Mononuclear cell (primary cell): Measurements from ENCODE around the gene CD163L1. TPM values are rescaled to one million over a fixed set of nuclear protein-coding genes. Genes with fewer than 3 reads are reported as not detected.
"Not testable (repeated sequence)": the region's sequence is repeated elsewhere in the genome, so short reads cannot be mapped to it uniquely, and the experiment has no call there.

Experiments
- H3K27me3 ChIP-seq: 2 replicates; pipeline ENCODE4 v1.6.0; 2011; ENCODE audit warnings: low read length, control low read depth; ENCODE audit not compliant: insufficient read depth
- H3K4me1 ChIP-seq: 2 replicates; pipeline ENCODE4 v1.5.1; 2011; ENCODE audit warnings: mild to moderate bottlenecking, low read length, control low read depth; ENCODE audit not compliant: insufficient read depth
- H3K4me3 ChIP-seq: 2 replicates; pipeline ENCODE4 v1.5.1; 2011; ENCODE audit warnings: mild to moderate bottlenecking, low read length, moderate library complexity
- H3K9me3 ChIP-seq: 2 replicates; pipeline ENCODE4 v1.5.1; 2011; ENCODE audit warnings: low read depth, mild to moderate bottlenecking, control low read depth, low read length
- total RNA-seq: library from RNA; depleted of rRNA; stranded (reverse); fragments of >200 nt; gene quantifications from one replicate; pipeline ENCODE4 v1.2.3, GENCODE V29; 2012

Gene CD163L1
- total RNA-seq, 1 donor, result 0.63 TPM

DNA sequence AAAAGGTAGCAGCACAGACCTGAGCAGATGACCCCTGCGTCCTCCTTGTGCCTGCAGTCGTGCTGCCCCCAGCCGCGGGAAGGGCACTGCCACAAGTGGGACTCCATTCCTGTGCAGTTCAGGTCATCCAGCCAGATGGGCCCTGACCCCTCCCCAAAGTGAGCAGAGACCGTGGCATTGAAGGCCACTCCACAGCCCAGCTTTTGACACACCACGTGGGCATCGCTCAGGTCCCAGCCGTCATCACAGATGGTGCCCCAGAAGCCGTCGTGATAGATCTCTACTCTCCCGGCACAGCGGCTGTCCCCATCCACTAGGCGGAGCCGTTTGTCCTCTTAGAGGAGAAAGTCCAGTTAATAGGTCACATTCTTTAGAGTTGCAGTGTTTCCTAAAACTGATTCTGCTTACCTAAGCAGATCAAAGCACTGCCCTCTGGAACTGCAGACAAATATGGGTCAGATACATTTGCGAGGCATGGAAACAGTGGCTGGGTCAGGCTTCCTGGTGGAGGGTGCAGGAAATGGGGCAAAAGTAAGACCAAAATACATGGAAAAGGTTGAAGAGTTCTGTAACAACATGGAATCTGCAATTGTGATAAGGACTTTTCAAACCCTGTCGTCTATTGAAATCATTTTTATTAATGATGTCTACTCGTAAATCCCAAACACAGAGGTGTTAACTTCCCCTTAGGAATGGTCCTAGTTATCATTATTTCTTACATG lies 69.4 kb downstream of the CD163L1 start:
- Histone ChIP-seq H3K4me1 (no peaks in the 10 kb centered on the region), H3K9me3 (no peaks in the 10 kb centered on the region), H3K27me3 (peaks cover 4% of the 10 kb centered on the region)

DNA sequence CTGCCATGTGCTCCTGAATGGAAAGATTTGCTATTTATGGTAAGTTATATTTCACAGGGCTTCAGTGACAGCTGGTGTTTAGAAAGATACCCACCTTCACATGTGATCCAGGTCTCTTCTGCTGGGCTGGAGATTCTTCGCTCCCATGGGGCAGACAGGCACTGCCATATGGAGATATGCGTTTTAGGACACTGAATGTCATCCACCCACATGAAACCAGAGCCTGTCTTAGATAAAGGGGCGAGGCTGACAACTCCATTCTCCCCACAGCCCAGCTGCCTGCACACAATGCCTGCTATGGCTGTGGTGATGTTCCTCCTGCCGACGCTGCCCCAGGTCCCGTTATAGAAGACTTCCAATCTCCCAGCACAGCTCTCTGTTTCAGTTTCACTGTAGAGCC lies 70.7 kb downstream of the CD163L1 start:
- no peaks in the 10 kb centered on the region for H3K9me3 ChIP-seq
- no peaks in the 10 kb centered on the region for H3K27me3 ChIP-seq
- no peak overlapping the region for H3K4me3 ChIP-seq
- H3K4me1 ChIP-seq, result no peaks in the 10 kb centered on the region

More for the DNA sequence above, 69.4 kb downstream of the CD163L1 start:
- no peak overlapping the region for H3K4me3 ChIP-seq

DNA sequence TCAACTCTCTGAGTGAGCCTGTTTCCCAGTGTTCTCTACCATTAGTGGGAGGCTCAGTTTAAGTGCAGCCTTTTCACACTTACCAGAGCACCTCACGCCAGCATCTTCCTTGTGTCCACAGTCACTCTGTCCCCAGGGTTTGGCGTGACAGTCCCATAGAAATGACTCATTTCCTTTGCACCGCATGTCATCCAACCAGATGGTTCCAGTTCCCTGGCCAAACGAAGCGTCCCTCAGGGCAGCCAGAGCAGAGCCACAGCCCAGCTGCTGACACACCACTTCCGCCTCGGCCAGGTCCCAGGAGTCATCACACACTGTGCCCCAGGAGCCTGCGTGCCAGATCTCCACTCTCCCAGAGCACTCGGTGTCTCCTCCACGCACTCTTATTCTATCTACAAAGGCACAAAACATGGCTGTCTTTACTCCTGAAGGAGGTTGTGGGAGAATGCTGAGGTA lies 74.7 kb downstream of the CD163L1 start:
- H3K4me3 ChIP-seq, result no peak overlapping the region
- no peaks in the 10 kb centered on the region for H3K4me1 ChIP-seq
- H3K27me3 ChIP-seq, result peaks cover 2% of the 10 kb centered on the region
- H3K9me3 ChIP-seq, result no peaks in the 10 kb centered on the region

DNA sequence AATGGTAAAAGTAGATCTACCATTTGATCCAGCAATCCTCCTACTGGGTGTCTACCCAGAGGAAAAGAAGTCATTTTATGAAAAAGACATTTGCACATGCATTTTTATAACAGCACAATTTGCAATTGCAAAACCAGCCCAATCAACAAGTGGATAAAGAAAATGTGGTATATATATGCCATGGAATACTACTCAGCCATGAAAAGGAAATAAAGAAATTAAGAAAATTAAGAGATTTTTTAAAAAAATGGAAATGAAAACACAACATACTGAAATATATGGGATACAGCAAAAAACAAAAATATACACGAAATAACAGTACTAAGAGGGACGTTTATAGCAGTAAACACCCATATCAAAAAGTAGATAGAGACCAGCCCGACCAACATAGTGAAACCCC lies 81.2 kb downstream of the CD163L1 start:
- Histone ChIP-seq H3K4me1 (no peaks in the 10 kb centered on the region), H3K4me3 (no peak overlapping the region), H3K9me3 (no peaks in the 10 kb centered on the region), H3K27me3 (peaks cover 24% of the 10 kb centered on the region)

DNA sequence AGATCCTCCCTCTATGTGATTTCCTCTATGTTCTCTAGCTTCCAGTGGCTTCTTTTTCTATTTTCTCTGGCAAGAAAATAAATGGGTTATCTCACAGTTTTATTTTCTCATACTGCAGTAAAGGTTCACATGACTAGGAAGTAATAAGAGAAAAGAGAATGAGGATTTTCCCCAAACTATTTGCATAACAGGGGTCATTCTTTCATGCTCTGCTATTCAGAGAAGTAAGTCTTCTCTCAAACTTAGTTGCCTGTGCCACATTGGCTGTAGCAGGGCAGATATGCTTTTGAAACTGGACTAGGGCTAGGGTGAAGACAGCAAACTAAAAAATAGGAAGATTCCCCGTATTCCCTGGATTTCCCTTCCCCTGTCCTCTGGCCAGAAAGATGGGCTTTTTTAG lies 82.7 kb downstream of the CD163L1 start:
- Histone ChIP-seq H3K9me3 (no peaks in the 10 kb centered on the region), H3K4me3 (no peak overlapping the region), H3K27me3 (peaks cover 32% of the 10 kb centered on the region), H3K4me1 (no peaks in the 10 kb centered on the region)

DNA sequence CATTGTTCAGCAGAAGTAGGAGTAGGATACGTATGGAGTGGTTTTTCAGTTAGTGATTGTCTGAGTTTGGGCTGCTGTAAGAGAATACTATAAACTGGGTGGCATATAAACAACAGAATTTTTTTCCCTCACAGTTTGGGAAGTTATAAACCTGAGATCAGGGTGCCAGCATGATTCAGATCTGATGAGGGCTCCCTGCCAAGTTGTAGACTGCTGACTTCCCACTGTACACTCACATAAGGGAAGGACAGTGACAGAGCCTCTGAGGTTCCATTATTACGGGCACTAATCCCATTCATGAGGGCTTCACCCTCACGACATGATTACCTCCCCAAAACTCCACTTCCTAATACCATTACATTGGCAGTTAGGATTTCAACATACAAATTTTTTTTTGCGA lies 89.4 kb downstream of the CD163L1 start:
- Histone ChIP-seq H3K4me3 (no peak overlapping the region), H3K4me1 (no peaks in the 10 kb centered on the region), H3K9me3 (no peaks in the 10 kb centered on the region), H3K27me3 (peaks cover 20% of the 10 kb centered on the region)

DNA sequence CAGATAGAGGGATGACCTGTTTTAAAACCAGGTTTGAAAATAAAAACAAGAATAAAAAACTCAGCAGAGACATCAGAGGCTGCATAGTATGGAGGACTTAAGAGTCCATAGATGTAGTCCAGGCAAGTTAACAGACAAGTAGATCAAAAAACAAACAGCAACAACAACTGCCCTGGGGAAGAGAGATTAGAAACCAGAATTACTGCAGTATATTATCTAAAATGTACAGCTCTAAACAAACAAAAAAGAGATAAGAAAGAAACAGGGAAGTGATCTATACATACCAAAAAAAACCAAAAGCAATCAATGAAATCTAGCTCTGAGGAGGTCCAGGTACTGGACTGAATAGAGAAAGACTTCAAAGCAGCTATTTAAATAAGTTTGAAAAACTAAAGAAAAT lies 91.3 kb downstream of the CD163L1 start:
- no peaks in the 10 kb centered on the region for H3K4me1 ChIP-seq
- H3K9me3 ChIP-seq, result no peaks in the 10 kb centered on the region
- no peak overlapping the region for H3K4me3 ChIP-seq
- peaks cover 13% of the 10 kb centered on the region for H3K27me3 ChIP-seq

DNA sequence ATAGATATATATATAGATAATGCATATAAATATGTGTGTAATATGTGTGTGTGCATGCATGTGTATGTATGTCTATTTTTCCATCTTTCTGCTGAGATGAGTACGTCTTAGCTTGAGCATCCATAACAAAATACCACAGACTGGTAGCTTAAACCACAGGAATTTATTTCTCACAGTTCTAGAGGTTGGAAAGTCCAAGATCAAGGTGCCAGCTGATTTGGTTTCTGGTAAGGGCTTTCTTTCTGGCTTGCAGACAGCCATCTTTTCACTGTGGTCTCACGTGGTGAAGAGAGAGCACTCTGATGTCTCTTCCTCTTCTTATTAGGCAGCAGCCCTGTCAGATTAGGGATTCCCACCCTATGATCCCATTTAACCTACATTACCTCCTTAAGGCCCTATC lies 92.8 kb downstream of the CD163L1 start:
- Histone ChIP-seq H3K27me3 (peaks cover 6% of the 10 kb centered on the region), H3K9me3 (no peaks in the 10 kb centered on the region), H3K4me3 (no peak overlapping the region), H3K4me1 (peaks cover 6% of the 10 kb centered on the region)

DNA sequence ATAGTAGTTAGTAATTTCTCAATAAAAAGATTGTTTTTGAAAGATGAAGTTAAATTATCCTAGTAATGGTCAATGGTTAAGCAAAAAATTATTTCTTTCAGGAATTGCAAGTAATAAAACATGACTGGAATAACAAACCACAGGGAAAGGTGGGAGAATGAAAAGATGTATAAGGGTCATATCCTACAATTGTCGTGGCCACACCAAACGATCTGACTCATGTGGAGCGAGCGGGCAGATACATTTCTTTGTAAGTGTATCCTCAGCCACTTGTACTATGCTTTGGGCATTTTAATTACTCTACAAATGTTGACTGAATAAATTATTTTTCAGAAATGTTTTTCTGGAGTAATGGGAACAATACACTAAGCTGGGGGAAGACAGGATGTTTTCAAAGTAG lies 94.5 kb downstream of the CD163L1 start:
- no peaks in the 10 kb centered on the region for H3K9me3 ChIP-seq
- no peak overlapping the region for H3K4me3 ChIP-seq
- peaks cover 21% of the 10 kb centered on the region for H3K4me1 ChIP-seq
- peaks cover 2% of the 10 kb centered on the region for H3K27me3 ChIP-seq

DNA sequence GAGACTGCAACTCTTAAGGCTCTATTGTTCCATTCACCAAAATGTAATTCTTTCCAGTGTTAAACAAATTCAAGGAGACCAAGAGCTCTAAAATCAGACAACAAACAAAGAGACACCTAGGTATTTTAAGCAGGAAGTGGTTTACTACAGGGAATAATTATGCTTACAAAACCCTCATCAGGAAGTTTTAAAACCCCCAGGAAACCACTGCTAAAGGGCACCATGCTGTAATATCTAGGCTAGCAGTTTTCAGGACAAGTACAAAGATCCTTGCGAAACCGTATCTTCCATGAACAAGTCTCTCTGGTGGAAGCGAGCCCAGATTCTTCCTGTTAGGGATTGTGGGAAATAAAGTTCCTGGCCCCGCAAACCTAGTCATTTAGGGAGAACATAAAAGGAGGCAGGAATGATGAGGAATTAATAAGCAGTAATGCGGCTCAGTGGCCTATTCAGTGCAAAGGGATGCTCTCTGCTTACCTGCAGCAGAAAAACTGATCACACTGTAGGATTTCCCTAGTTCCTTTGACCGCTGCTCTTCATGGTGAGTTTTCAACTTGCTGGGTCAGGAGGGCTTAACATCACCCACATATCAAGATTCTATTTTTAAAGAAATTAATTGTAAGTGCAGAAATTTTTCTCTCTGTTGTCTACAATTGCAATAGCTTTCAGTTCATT lies 97.3 kb downstream of the CD163L1 start:
- Histone ChIP-seq H3K9me3 (no peaks in the 10 kb centered on the region), H3K27me3 (no peaks in the 10 kb centered on the region), H3K4me3 (no peak overlapping the region), H3K4me1 (peaks cover 24% of the 10 kb centered on the region)

DNA sequence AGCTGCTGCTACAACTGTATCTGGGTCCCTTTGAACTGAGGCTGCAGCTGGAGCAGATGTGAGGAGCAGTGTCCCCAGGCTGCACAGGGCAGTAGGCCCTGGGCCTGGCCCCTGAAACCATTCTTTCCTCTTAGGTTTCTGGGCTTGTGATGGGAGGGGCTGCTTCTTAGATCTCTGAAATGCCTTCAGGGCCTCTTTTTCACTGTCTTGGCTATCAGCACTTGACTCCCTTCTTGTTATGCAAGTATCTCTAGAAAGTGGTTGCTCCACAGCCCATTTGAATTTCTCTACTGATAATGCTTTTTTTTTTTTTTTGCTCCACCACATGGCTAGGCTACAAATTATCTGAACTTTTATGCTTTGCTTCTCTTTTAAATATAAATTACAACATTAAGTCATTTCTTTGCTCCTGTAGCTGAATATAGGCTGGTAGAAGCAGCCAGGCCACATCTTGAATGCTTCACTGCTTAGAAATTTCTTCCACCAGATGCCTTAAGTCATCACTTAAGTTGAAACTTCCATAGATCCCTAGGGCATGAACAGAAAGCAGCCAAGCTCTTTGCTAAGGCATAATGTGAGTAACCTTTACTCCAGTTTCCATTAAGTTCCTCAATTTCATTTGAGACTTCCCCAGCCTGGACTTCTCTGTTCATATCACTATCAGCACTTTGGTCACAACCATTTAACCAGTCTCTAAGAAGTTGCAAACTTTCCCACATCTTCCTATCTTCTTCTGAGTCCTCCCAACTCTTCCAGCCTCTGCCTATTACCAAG lies 98.9 kb downstream of the CD163L1 start:
- Histone ChIP-seq H3K4me1 (peaks cover 24% of the 10 kb centered on the region), H3K9me3 (no peaks in the 10 kb centered on the region), H3K27me3 (no peaks in the 10 kb centered on the region), H3K4me3 (no peak overlapping the region)

DNA sequence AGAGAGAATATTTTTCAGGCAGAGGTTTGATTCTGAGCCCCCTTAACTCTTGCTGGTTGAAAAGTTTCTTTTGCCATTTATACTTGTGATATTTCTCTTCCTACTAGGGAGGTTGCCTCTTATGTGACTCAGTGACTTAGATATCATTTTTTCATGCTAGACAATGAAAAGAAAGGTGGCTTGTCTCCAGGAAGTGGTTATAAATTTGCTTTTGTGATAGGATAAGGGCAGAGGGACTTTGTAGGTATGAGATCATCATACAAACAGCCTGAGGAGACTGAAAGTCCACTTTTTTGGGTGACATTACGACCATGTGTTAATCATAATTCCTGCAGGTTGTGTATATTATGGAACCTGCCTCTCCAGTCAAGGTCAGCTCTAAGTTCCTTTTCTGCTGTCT lies 104.3 kb downstream of the CD163L1 start:
- Histone ChIP-seq H3K27me3 (no peaks in the 10 kb centered on the region), H3K9me3 (no peaks in the 10 kb centered on the region), H3K4me3 (no peak overlapping the region), H3K4me1 (peaks cover 5% of the 10 kb centered on the region)

DNA sequence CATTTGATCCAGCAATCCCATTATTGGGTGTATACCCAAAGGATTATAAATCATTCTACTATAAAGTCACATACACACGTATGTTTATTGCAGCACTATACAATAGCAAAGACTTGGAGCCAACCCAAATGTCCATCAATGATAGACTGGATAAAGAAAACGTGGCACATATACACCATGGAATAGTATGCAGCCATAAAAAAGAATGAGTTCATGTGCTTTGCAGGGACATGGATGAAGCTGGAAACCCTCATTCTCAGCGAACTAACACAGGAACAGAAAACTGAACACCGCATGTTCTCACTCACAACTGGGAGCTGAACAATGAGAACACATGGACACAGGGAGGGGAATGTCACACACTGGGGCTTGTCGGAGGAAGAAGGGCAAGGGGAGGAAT lies 106.2 kb downstream of the CD163L1 start:
- H3K4me3 ChIP-seq, H3K9me3 ChIP-seq, H3K27me3 ChIP-seq, H3K4me1 ChIP-seq: not testable (repeated sequence)

DNA sequence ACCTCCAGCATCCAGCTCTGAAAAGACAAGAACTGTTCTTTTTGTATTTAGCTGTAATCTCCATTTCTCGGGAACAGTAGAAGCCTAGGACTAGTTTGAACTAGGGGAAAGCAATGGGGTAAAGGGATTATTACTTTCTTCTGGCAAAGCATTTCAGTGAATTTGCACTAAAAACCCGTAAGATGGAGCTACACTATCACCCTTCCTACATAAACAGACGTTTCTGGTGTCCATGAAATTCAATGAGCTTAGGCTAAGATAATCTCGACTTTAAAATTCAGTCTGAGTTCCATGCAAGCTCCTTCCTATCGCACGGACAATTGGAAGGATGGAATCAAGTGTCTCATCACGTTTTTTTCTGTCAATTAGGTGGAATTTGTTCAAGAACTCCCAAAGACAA lies 116.0 kb downstream of the CD163L1 start:
- Histone ChIP-seq H3K4me3 (no peak overlapping the region), H3K27me3 (no peaks in the 10 kb centered on the region), H3K9me3 (no peaks in the 10 kb centered on the region), H3K4me1 (no peaks in the 10 kb centered on the region)

DNA sequence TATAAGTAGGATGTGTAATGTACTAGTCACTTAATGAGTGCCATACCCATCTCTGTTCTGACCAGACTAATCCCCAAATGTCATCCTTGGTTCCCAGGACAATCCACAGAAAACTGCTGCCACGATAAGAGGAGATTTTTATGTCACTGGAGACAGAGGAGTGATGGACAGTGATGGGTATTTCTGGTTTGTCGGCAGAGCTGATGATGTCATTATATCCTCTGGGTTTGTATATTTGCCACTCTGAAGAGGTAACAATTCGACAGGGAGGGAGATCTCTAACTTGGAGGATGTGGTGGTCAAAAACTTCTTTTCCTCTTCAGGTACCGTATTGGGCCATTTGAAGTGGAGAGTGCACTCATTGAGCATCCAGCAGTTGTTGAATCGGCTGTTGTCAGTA lies 119.8 kb downstream of the CD163L1 start:
- Histone ChIP-seq H3K4me1 (no peaks in the 10 kb centered on the region), H3K9me3 (no peaks in the 10 kb centered on the region), H3K27me3 (no peaks in the 10 kb centered on the region), H3K4me3 (no peak overlapping the region)
